DND-41 (cell line): ENCODE measurements around the gene MTOR.

Source experiments
- ATAC-seq: fragments of 200-7000 bp; cut with Tn5 transposase; 3 replicates; pipeline ENCODE4 v1.9.1; 2021; ENCODE audit warnings: low read depth; ENCODE audit not compliant: insufficient read depth
- DNase-seq: peaks from one replicate; pipeline ENCODE4 v3.0.0-alpha.2; 2020
- H2AFZ ChIP-seq: 2 replicates; pipeline ENCODE4 v1.6.0; 2012; ENCODE audit warnings: low read depth, low read length
- H3K27ac ChIP-seq: 2 replicates; pipeline ENCODE4 v1.5.1; 2012; ENCODE audit warnings: low read length, inconsistent platforms
- H3K27me3 ChIP-seq: fragments of 200-600 bp; sonication (generic); 2 replicates; pipeline ENCODE4 v1.6.0; 2012; ENCODE audit warnings: low read length, mild to moderate bottlenecking, inconsistent platforms; ENCODE audit not compliant: insufficient read depth, poor library complexity
- H3K36me3 ChIP-seq: 2 replicates; pipeline ENCODE4 v1.5.1; 2012; ENCODE audit warnings: low read length, inconsistent platforms; ENCODE audit not compliant: insufficient read depth
- H3K4me1 ChIP-seq: 2 replicates; pipeline ENCODE4 v1.5.1; 2012; ENCODE audit warnings: mild to moderate bottlenecking, low read length; ENCODE audit not compliant: insufficient read depth
- H3K4me2 ChIP-seq: 2 replicates; pipeline ENCODE4 v1.6.0; 2012; ENCODE audit warnings: mild to moderate bottlenecking, moderate library complexity, low read length, inconsistent platforms; ENCODE audit not compliant: insufficient read depth
- H3K4me3 ChIP-seq, 2 experiments: fragments of 200-600 bp in 1 of 2; shearing (Covaris generic) in 1 of 2; 2 replicates each; pipeline ENCODE4 v1.5.1; 2012 to 2016; ENCODE audit warnings: inconsistent platforms in 2 of 2, low read length in 2 of 2, mild to moderate bottlenecking in 2 of 2, low read depth in 1 of 2, moderate library complexity in 1 of 2
- H3K79me2 ChIP-seq: 2 replicates; pipeline ENCODE4 v1.6.0; 2012; ENCODE audit warnings: low read length, inconsistent platforms; ENCODE audit not compliant: insufficient read depth
- H3K9ac ChIP-seq: 2 replicates; pipeline ENCODE4 v1.6.0; 2012; ENCODE audit warnings: low read depth, mild to moderate bottlenecking, inconsistent platforms, low read length, moderate library complexity
- H3K9me3 ChIP-seq: 2 replicates; pipeline ENCODE4 v1.5.1; 2012; ENCODE audit warnings: low read length, moderate library complexity, mild to moderate bottlenecking, inconsistent platforms; ENCODE audit not compliant: insufficient read depth, severe bottlenecking
- H4K20me1 ChIP-seq: 2 replicates; pipeline ENCODE4 v1.6.0; 2012; ENCODE audit warnings: low read length; ENCODE audit not compliant: insufficient read depth
- EZH2 ChIP-seq: IDR thresholded peaks from 3 replicates; pipeline ENCODE4 v1.6.1; 2012; ENCODE audit warnings: borderline replicate concordance, low read depth, mild to moderate bottlenecking, moderate library complexity, low read length, inconsistent platforms; ENCODE audit not compliant: severe bottlenecking
- TF ChIP-seq, protein P1 (sequence below): IDR thresholded peaks from 2 replicates; pipeline ENCODE4 v1.5.1; 2012; ENCODE audit warnings: borderline replicate concordance, low read length, moderate library complexity, mild to moderate bottlenecking; ENCODE audit not compliant: poor library complexity, severe bottlenecking; ENCODE audit errors: extremely low read depth

Gene MTOR

DNA sequence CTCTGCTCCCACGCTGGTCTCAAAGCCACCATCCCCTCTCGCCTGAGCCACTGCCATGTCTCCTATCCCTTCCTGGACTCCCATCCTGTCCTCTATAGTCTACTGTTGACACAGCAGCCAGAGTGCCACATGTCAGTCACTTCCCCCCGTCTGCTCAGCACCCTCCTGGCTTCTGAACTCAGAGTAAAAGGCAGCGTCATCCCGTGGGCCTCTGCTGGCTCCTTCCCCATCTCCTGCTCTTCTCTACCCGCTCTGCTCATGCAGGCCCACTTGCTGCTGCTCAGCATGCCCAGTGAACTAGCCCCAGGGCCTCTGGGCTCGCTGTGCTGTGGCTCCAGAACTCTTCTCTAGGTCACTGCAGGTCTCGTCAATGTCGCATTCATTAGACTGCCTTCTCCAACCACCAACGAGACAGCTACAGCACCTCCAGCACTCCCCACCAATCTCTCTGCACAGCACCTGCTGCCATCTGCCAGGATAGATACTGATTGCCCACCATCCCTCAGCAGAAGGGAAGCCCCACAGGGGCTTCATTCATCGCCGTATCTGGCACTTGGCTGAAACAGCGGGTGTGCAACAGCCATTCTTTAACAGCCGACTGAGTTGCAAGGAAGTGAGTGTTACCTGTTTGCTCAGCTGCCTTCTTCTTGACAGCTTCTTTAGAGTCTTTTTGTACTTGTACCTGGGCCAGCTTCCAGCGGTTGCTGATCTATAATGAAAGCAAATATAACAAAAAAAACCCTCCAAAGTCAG lies 190.7 kb downstream of the MTOR start:
- ATAC-seq, result no peak
- no peaks in the 10 kb centered on the region for H3K27me3 ChIP-seq
- H3K9me3 ChIP-seq, result no peaks in the 10 kb centered on the region
- H2AFZ ChIP-seq, result no peak overlapping the region
- H3K27ac ChIP-seq, result no peak overlapping the region
- H3K9ac ChIP-seq, result no peak overlapping the region
- no peak for TF ChIP-seq EZH2
- TF ChIP-seq, protein P1, sequence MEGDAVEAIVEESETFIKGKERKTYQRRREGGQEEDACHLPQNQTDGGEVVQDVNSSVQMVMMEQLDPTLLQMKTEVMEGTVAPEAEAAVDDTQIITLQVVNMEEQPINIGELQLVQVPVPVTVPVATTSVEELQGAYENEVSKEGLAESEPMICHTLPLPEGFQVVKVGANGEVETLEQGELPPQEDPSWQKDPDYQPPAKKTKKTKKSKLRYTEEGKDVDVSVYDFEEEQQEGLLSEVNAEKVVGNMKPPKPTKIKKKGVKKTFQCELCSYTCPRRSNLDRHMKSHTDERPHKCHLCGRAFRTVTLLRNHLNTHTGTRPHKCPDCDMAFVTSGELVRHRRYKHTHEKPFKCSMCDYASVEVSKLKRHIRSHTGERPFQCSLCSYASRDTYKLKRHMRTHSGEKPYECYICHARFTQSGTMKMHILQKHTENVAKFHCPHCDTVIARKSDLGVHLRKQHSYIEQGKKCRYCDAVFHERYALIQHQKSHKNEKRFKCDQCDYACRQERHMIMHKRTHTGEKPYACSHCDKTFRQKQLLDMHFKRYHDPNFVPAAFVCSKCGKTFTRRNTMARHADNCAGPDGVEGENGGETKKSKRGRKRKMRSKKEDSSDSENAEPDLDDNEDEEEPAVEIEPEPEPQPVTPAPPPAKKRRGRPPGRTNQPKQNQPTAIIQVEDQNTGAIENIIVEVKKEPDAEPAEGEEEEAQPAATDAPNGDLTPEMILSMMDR, result no peak
- no peak overlapping the region for H3K4me3 ChIP-seq
- no peak overlapping the region for H3K4me2 ChIP-seq
- DNase-seq, result no peak
- peaks cover 87% of the 10 kb centered on the region for H3K36me3 ChIP-seq
- no peaks in the 10 kb centered on the region for H3K4me1 ChIP-seq
- H3K79me2 ChIP-seq, result no peaks in the 10 kb centered on the region
- peaks cover 5% of the 10 kb centered on the region for H4K20me1 ChIP-seq

DNA sequence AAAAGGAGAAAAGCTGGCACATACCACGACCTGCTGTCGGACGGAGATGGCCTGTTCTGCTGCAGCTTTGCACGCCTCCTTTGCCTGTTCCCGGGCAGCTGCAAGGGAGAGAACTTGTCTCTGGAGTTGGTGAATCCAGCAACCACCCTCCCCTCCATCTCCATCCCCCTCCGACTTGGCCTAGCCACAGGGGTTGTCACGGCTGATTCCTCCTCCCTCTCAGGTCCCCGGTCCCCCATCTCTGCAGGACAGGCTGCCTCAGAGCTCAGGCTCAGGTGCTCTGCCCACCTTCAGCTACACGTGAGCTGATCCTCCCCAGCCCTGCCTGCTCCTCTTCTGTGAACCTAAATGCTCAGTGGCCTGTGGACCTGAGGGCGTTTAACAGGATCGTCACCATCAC lies 191.5 kb downstream of the MTOR start:
- ATAC-seq (no peak), DNase-seq (no peak)
- Histone ChIP-seq H3K4me2 (no peak overlapping the region), H3K36me3 (peaks cover 87% of the 10 kb centered on the region), H3K4me3 (no peak overlapping the region), H3K79me2 (no peaks in the 10 kb centered on the region), H3K9me3 (no peaks in the 10 kb centered on the region), H3K27me3 (no peaks in the 10 kb centered on the region), H3K9ac (no peak overlapping the region), H4K20me1 (peaks cover 5% of the 10 kb centered on the region), H3K27ac (no peak overlapping the region), H3K4me1 (no peaks in the 10 kb centered on the region), H2AFZ (no peak overlapping the region)
- no peak for TF ChIP-seq EZH2
- TF ChIP-seq, protein P1, result no peak

DNA sequence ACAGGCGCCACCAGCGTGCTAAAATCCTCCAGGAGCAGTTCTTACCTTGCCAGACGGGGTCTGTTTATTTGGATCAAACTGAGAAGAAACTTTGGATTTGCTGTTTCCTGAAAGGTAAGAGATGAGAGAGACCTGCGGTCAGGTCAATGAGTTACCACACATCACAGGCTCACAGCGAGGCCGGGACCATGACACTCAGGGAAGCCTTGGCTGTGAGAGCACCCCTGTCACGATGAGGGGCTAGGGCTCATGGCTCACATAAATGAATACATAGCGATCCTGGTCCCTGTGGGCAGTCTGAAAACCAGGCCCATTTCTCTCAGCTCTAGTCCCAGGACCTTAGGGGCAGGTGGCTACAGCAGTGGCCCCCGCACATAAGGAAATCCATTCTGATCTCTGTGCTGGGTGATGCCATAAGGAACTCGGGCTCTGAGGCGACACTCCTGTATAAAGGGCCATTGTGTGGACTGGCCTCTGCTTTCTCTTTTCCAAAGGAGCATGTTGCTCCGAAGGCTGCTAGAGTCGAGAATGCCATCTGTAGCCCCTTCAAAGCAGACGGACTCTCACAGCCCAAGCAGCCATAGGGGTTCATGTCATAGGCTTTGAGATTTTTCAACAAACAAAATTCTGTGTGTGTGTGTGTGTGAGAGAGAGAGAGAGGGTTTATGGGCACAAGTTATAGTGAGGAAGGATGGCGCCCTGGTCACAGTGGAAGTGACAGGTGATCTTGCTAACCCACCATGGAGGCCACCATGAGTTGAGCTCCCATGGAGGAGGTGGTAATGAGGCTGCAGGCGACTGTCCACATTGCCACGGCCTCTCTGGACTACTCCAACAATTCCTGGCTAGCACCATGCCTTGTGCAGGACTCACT lies 193.5 kb downstream of the MTOR start:
- ATAC-seq (no peak), DNase-seq (no peak)
- Histone ChIP-seq H3K27me3 (no peaks in the 10 kb centered on the region), H3K27ac (no peak overlapping the region), H3K9me3 (no peaks in the 10 kb centered on the region), H3K36me3 (peaks cover 81% of the 10 kb centered on the region), H2AFZ (no peak overlapping the region), H3K4me1 (no peaks in the 10 kb centered on the region), H4K20me1 (peaks cover 5% of the 10 kb centered on the region), H3K9ac (no peak overlapping the region), H3K79me2 (no peaks in the 10 kb centered on the region), H3K4me3 (no peak overlapping the region), H3K4me2 (no peak overlapping the region)
- no peak for TF ChIP-seq EZH2
- TF ChIP-seq, protein P1, result no peak
